Measurements from ENCODE around the gene MEGF8. TPM values are rescaled to one million over a fixed set of nuclear protein-coding genes. Genes with fewer than 3 reads are reported as not detected.

MEGF8 gene
- total and polyA plus RNA-seq, 12 donors: 10.2 to 44.6 (median 40.2) TPM

DNA sequence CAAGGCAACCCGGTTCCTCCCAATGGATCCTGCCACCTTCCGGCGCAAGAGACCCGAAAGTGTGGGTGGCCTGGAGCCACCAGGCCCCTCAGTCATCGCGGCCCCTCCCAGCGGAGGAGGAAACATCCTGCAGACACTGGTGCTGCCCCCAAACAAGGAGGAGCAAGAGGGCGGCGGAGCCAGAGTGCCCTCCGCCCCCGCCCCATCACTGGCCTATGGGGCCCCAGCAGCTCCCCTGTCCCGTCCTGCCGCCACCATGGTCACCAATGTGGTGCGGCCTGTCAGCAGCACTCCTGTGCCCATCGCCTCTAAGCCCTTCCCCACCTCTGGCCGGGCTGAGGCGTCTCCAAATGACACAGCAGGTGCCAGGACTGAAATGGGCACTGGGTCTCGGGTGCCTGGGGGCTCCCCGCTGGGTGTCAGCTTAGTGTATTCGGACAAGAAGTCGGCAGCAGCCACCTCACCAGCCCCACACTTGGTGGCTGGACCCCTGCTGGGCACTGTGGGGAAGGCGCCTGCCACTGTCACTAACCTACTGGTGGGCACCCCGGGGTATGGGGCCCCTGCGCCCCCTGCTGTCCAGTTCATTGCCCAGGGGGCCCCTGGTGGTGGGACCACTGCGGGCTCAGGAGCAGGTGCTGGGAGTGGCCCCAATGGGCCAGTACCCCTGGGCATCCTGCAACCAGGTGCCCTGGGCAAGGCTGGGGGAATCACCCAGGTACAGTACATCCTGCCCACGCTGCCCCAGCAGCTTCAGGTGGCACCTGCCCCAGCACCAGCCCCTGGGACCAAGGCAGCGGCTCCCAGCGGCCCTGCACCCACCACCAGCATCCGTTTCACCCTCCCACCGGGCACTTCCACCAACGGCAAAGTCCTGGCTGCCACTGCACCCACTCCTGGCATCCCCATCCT, 34.7 kb upstream of the MEGF8 start:
- intact Hi-C loops (cut with DNase I): loop anchor here in 3 of 10 donors (5.0 to 10.0 kb wide), 2 partner anchors 43 to 156 kb away; partner anchors contain the start of gene POU2F2 (in 1 of the 3)
- H3K4me1 ChIP-seq: peaks cover 9 to 14% (median 13%) of the 10 kb centered on the region in 9 donors
- no peaks in the 10 kb centered on the region for H3K27me3 ChIP-seq
- ATAC-seq: peak in 1 of 8 donors; percentile 4
- peaks cover 0 to 92% (median 65%) of the 10 kb centered on the region in 9 donors for H3K36me3 ChIP-seq
- TF ChIP-seq, protein P1, sequence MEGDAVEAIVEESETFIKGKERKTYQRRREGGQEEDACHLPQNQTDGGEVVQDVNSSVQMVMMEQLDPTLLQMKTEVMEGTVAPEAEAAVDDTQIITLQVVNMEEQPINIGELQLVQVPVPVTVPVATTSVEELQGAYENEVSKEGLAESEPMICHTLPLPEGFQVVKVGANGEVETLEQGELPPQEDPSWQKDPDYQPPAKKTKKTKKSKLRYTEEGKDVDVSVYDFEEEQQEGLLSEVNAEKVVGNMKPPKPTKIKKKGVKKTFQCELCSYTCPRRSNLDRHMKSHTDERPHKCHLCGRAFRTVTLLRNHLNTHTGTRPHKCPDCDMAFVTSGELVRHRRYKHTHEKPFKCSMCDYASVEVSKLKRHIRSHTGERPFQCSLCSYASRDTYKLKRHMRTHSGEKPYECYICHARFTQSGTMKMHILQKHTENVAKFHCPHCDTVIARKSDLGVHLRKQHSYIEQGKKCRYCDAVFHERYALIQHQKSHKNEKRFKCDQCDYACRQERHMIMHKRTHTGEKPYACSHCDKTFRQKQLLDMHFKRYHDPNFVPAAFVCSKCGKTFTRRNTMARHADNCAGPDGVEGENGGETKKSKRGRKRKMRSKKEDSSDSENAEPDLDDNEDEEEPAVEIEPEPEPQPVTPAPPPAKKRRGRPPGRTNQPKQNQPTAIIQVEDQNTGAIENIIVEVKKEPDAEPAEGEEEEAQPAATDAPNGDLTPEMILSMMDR (IDR thresholded peaks at IDR 0.05): peak; percentile 10 to 54 (median 36)
- no peaks in the 10 kb centered on the region for H3K9me3 ChIP-seq
- WGBS, 2 donors: 86 to 89% methylated on average over 29 to 31 of the region's 31 CpGs
- H3K4me3 ChIP-seq: no peak overlapping the region
- DNase-seq: no peak
- H3K27ac ChIP-seq: no peak overlapping the region

DNA sequence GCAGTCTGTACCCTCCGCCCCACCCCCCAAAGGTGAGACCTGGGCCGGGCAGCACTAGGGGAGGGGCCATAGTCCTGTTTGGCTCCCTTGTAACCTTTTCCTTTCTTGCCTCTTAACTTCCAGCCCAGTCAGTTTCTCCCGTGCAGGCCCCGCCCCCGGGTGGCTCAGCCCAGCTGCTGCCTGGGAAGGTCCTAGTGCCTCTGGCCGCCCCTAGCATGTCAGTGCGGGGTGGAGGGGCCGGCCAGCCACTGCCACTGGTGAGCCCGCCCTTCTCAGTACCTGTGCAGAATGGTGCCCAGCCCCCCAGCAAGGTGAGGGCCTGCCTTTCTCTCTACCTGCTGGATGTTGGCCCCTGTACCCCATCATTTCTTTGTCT, 34.0 kb upstream of the MEGF8 start:
- TF ChIP-seq, protein P1 (IDR thresholded peaks at IDR 0.05): no peak
- ATAC-seq (no peak), DNase-seq (no peak)
- WGBS, 2 donors: 62 to 69% methylated on average over 9 of the region's 9 CpGs
- Histone ChIP-seq H3K36me3 (peaks cover 0 to 99% (median 65%) of the 10 kb centered on the region in 9 donors), H3K27ac (no peak overlapping the region), H3K4me1 (peaks cover 4 to 8% (median 6%) of the 10 kb centered on the region in 9 donors), H3K27me3 (no peaks in the 10 kb centered on the region), H3K9me3 (no peaks in the 10 kb centered on the region), H3K4me3 (no peak overlapping the region)
- intact Hi-C loops (cut with DNase I): loop anchor here in 3 of 10 donors (5.0 to 10.0 kb wide), 2 partner anchors 44 to 157 kb away; partner anchors contain the start of gene POU2F2 (in 1 of the 3)

GRCh38 chr19:42292042-42292960, 33.1 kb upstream of the MEGF8 start:
- Histone ChIP-seq H3K27ac (no peak overlapping the region), H3K27me3 (no peaks in the 10 kb centered on the region), H3K4me3 (no peak overlapping the region), H3K36me3 (peaks cover 0 to 98% (median 61%) of the 10 kb centered on the region in 9 donors), H3K9me3 (no peaks in the 10 kb centered on the region), H3K4me1 (no peaks in the 10 kb centered on the region)
- intact Hi-C loops (cut with DNase I): loop anchor here in 3 of 10 donors (5.0 to 10.0 kb wide), 2 partner anchors 45 to 158 kb away; partner anchors contain the start of gene POU2F2 (in 1 of the 3)
- 93 to 95% methylated on average over 27 of the region's 27 CpGs for WGBS, 2 donors
- no peak for DNase-seq
- TF ChIP-seq, protein P1 (IDR thresholded peaks at IDR 0.05): no peak
- no peak for ATAC-seq

DNA sequence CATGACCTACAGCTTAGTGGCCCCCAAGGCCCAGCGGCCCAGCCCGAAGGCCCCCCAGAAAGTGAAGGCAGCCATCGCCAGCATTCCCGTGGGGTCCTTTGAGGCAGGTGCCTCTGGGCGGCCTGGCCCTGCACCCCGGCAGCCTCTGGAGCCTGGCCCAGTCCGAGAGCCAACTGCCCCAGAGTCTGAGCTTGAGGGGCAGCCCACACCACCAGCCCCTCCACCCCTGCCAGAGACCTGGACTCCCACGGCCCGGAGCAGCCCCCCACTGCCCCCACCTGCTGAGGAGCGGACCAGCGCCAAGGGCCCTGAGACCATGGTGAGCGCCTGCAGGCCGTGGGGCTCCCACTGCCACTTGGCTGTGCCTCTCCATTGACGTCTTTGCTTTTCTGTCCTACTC, 32.5 kb upstream of the MEGF8 start:
- no peaks in the 10 kb centered on the region for H3K27me3 ChIP-seq
- DNase-seq (no peak), ATAC-seq (no peak)
- no peaks in the 10 kb centered on the region for H3K9me3 ChIP-seq
- WGBS, 2 donors: 90 to 91% methylated on average over 14 of the region's 14 CpGs
- H3K4me1 ChIP-seq: no peaks in the 10 kb centered on the region
- intact Hi-C loops (cut with DNase I): loop anchor here in 3 of 10 donors (5.0 to 10.0 kb wide), 2 partner anchors 46 to 158 kb away; partner anchors contain the start of gene POU2F2 (in 1 of the 3)
- H3K27ac ChIP-seq: no peak overlapping the region
- TF ChIP-seq, protein P1 (IDR thresholded peaks at IDR 0.05): no peak
- peaks cover 0 to 91% (median 54%) of the 10 kb centered on the region in 9 donors for H3K36me3 ChIP-seq
- H3K4me3 ChIP-seq: no peak overlapping the region
